Measurements from ENCODE around the gene ACAD10.

DNA sequence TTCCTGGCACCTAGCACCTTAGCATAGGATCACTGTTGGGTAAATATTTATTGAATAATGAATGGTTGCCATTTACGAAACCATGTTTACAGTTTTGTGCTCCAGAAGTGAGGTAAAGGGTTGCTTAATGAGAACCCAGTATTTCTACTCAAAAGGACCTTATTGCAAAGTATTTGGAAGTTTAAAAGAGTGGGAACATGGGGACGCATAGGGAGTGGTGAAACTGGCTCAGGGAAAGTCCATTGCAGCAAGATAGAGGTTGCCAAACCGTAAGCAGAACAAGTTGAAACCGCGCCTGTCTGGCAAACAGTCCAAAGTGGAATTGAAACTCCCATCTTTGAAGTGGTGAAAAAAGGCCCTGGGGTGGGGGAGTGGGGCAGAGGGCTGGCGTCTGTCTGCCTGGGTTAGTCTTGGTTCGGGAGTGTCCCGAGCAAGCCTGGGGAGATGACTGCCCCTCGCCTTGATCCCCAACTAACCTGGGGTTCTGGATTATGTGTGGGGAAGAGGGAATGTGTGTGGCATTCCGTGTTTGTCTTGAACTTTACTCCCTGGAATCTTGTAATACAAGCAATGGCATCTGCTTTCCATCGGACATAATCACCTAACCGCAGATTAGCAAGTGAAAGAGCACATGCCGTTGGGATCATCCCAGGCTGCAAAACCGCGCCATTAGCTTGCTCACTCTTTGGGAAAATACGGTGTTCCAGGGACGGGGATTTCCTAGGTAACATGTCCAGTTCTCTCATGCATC, 88.1 kb downstream of the ACAD10 start:
- TF ChIP-seq, protein P1, sequence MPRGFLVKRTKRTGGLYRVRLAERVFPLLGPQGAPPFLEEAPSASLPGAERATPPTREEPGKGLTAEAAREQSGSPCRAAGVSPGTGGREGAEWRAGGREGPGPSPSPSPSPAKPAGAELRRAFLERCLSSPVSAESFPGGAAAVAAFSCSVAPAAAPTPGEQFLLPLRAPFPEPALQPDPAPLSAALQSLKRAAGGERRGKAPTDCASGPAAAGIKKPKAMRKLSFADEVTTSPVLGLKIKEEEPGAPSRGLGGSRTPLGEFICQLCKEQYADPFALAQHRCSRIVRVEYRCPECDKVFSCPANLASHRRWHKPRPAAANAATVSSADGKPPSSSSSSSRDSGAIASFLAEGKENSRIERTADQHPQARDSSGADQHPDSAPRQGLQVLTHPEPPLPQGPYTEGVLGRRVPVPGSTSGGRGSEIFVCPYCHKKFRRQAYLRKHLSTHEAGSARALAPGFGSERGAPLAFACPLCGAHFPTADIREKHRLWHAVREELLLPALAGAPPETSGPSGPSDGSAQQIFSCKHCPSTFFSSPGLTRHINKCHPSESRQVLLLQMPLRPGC (tag by site-specific recombination; IDR thresholded peaks at IDR 0.05), result no peak
- TF ChIP-seq, protein P2, sequence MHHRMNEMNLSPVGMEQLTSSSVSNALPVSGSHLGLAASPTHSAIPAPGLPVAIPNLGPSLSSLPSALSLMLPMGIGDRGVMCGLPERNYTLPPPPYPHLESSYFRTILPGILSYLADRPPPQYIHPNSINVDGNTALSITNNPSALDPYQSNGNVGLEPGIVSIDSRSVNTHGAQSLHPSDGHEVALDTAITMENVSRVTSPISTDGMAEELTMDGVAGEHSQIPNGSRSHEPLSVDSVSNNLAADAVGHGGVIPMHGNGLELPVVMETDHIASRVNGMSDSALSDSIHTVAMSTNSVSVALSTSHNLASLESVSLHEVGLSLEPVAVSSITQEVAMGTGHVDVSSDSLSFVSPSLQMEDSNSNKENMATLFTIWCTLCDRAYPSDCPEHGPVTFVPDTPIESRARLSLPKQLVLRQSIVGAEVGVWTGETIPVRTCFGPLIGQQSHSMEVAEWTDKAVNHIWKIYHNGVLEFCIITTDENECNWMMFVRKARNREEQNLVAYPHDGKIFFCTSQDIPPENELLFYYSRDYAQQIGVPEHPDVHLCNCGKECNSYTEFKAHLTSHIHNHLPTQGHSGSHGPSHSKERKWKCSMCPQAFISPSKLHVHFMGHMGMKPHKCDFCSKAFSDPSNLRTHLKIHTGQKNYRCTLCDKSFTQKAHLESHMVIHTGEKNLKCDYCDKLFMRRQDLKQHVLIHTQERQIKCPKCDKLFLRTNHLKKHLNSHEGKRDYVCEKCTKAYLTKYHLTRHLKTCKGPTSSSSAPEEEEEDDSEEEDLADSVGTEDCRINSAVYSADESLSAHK (tag by site-specific recombination; IDR thresholded peaks at IDR 0.05), result peak; percentile 44; the same call in 1 of the 2 replicates
- TF ChIP-seq BCL11B (tag by site-specific recombination; IDR thresholded peaks at IDR 0.05; ENCODE audit: low read depth), result no peak
- TF ChIP-seq, protein P3, sequence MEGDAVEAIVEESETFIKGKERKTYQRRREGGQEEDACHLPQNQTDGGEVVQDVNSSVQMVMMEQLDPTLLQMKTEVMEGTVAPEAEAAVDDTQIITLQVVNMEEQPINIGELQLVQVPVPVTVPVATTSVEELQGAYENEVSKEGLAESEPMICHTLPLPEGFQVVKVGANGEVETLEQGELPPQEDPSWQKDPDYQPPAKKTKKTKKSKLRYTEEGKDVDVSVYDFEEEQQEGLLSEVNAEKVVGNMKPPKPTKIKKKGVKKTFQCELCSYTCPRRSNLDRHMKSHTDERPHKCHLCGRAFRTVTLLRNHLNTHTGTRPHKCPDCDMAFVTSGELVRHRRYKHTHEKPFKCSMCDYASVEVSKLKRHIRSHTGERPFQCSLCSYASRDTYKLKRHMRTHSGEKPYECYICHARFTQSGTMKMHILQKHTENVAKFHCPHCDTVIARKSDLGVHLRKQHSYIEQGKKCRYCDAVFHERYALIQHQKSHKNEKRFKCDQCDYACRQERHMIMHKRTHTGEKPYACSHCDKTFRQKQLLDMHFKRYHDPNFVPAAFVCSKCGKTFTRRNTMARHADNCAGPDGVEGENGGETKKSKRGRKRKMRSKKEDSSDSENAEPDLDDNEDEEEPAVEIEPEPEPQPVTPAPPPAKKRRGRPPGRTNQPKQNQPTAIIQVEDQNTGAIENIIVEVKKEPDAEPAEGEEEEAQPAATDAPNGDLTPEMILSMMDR (tag by site-specific recombination; IDR thresholded peaks at IDR 0.05), result no peak
- TF ChIP-seq, protein P4, sequence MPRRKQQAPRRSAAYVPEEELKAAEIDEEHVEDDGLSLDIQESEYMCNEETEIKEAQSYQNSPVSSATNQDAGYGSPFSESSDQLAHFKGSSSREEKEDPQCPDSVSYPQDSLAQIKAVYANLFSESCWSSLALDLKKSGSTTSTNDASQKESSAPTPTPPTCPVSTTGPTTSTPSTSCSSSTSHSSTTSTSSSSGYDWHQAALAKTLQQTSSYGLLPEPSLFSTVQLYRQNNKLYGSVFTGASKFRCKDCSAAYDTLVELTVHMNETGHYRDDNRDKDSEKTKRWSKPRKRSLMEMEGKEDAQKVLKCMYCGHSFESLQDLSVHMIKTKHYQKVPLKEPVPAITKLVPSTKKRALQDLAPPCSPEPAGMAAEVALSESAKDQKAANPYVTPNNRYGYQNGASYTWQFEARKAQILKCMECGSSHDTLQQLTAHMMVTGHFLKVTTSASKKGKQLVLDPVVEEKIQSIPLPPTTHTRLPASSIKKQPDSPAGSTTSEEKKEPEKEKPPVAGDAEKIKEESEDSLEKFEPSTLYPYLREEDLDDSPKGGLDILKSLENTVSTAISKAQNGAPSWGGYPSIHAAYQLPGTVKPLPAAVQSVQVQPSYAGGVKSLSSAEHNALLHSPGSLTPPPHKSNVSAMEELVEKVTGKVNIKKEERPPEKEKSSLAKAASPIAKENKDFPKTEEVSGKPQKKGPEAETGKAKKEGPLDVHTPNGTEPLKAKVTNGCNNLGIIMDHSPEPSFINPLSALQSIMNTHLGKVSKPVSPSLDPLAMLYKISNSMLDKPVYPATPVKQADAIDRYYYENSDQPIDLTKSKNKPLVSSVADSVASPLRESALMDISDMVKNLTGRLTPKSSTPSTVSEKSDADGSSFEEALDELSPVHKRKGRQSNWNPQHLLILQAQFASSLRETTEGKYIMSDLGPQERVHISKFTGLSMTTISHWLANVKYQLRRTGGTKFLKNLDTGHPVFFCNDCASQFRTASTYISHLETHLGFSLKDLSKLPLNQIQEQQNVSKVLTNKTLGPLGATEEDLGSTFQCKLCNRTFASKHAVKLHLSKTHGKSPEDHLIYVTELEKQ (tag by site-specific recombination; IDR thresholded peaks at IDR 0.05; ENCODE audit: borderline replicate concordance), result no peak

Measured in HEK293 (cell line).